ENCODE data around the gene INPP5E.
"Not testable (repeated sequence)": the region's sequence is repeated elsewhere in the genome, so short reads cannot be mapped to it uniquely, and the experiment has no call there.

The INPP5E gene

GRCh38 chr9:136433043-136433715, 6.5 kb downstream of the INPP5E start:
- H3K27ac ChIP-seq (ENCODE audit: low read depth, low read length), result no peak overlapping the region
- peaks cover 20% of the 10 kb centered on the region for H3K36me3 ChIP-seq (ENCODE audit: insufficient read depth, low read length)
- no peaks in the 10 kb centered on the region for H3K27me3 ChIP-seq (ENCODE audit: insufficient read depth, low read length)
- WGBS, result 89% methylated on average over 36 of the region's 36 CpGs
- no peaks in the 10 kb centered on the region for H3K9me3 ChIP-seq (ENCODE audit: insufficient read depth, low read depth, low read length)
- no peak overlapping the region for H3K4me3 ChIP-seq (ENCODE audit: low read length)
- no peak overlapping the region for H3K9ac ChIP-seq (ENCODE audit: low read depth, low read length)
- peaks cover 4% of the 10 kb centered on the region; the same call in 1 of the 2 replicates for H3K4me1 ChIP-seq (ENCODE audit: insufficient read depth, low read length)

GRCh38 chr9:136432591-136432990, 7.1 kb downstream of the INPP5E start:
- Histone ChIP-seq H3K4me1 (ENCODE audit: insufficient read depth, low read length) (peaks cover 2% of the 10 kb centered on the region; the same call in 1 of the 2 replicates), H3K9ac (ENCODE audit: low read depth, low read length) (no peak overlapping the region), H3K4me3 (ENCODE audit: low read length) (no peak overlapping the region), H3K36me3 (ENCODE audit: insufficient read depth, low read length) (peaks cover 20% of the 10 kb centered on the region), H3K27ac (ENCODE audit: low read depth, low read length) (no peak overlapping the region), H3K27me3 (ENCODE audit: insufficient read depth, low read length) (no peaks in the 10 kb centered on the region), H3K9me3 (ENCODE audit: insufficient read depth, low read depth, low read length) (no peaks in the 10 kb centered on the region)
- 85% methylated on average over 26 of the region's 26 CpGs for WGBS

DNA sequence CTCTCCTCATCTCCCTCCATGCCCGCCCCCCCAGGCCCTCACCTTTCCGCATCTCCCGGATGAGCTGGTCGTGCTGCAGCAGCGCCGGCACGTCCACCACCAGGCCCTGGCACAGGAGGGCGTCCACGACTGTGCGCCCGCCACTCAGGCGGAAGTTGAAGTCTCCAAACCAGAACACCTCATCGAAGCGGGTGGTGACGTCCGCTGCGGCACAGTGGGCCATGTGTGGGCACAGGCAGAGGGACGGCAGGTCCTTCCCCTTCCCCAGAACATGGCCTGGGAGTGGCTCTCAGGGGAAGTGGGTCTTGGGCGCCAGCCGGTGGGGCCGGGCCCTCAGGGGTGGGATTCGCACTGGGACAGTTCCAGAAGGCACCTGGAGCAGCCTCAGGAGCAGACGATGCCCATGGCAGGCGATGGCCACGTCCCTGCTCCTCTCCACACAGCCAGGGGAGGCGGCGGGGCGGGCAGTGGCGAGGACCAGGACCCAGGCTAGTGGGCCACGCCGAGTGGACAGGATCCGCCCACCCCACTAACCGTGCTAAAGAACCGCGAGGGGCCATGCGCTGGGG, 7.8 kb downstream of the INPP5E start:
- no peaks in the 10 kb centered on the region for H3K27me3 ChIP-seq (ENCODE audit: insufficient read depth, low read length)
- H3K36me3 ChIP-seq (ENCODE audit: insufficient read depth, low read length), result peaks cover 20% of the 10 kb centered on the region
- no peaks in the 10 kb centered on the region for H3K4me1 ChIP-seq (ENCODE audit: insufficient read depth, low read length)
- H3K9ac ChIP-seq (ENCODE audit: low read depth, low read length), result no peak overlapping the region
- H3K4me3 ChIP-seq (ENCODE audit: low read length), result no peak overlapping the region
- H3K9me3 ChIP-seq (ENCODE audit: insufficient read depth, low read depth, low read length), result no peaks in the 10 kb centered on the region
- 97% methylated on average over 36 of the region's 36 CpGs for WGBS
- no peak overlapping the region for H3K27ac ChIP-seq (ENCODE audit: low read depth, low read length)

DNA sequence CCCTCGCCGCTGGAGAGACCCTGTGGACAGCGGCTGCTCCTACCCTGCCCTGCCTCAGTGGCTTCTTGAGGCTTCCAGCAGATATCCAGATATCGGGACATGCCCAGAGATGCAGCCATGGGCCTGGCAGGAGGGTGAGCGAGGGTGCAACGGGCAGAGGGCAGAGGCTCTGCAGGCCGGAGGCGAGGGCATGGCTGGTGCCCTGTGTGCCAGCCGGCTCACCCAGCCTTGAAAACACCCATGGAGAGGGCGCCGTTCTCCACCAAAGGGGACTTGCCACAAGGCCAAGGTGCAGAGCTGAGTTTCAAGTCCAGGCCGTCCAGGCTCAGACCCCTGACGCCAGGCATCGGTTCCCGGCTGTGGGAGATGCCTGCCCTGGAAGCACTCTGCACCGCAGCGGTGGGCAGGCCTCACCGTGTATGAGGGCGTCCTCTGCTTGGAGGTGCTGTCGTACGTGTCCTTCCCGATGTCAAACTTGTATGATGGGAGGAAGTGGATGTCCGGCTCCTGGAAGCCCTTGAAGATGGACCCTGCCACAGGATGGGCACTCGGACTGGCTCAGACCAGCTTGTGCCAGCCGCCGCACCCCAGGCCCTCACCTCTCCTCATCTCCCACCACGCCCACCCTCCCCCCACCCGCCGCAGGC, 8.9 kb downstream of the INPP5E start:
- Histone ChIP-seq H3K4me3 (ENCODE audit: low read length) (no peak overlapping the region), H3K27ac (ENCODE audit: low read depth, low read length) (no peak overlapping the region), H3K36me3 (ENCODE audit: insufficient read depth, low read length) (peaks cover 20% of the 10 kb centered on the region), H3K9me3 (ENCODE audit: insufficient read depth, low read depth, low read length) (no peaks in the 10 kb centered on the region), H3K9ac (ENCODE audit: low read depth, low read length) (no peak overlapping the region), H3K27me3 (ENCODE audit: insufficient read depth, low read length) (no peaks in the 10 kb centered on the region), H3K4me1 (ENCODE audit: insufficient read depth, low read length) (no peaks in the 10 kb centered on the region)
- 96% methylated on average over 24 of the region's 29 CpGs for WGBS

GRCh38 chr9:136429683-136430491, 9.8 kb downstream of the INPP5E start:
- no peak overlapping the region for H3K27ac ChIP-seq (ENCODE audit: low read depth, low read length)
- no peaks in the 10 kb centered on the region for H3K27me3 ChIP-seq (ENCODE audit: insufficient read depth, low read length)
- WGBS, result 96% methylated on average over 32 of the region's 32 CpGs
- no peak overlapping the region for H3K4me3 ChIP-seq (ENCODE audit: low read length)
- H3K9ac ChIP-seq (ENCODE audit: low read depth, low read length), result no peak overlapping the region
- no peaks in the 10 kb centered on the region for H3K4me1 ChIP-seq (ENCODE audit: insufficient read depth, low read length)
- peaks cover 22% of the 10 kb centered on the region for H3K36me3 ChIP-seq (ENCODE audit: insufficient read depth, low read length)
- H3K9me3 ChIP-seq (ENCODE audit: insufficient read depth, low read depth, low read length), result no peaks in the 10 kb centered on the region

DNA sequence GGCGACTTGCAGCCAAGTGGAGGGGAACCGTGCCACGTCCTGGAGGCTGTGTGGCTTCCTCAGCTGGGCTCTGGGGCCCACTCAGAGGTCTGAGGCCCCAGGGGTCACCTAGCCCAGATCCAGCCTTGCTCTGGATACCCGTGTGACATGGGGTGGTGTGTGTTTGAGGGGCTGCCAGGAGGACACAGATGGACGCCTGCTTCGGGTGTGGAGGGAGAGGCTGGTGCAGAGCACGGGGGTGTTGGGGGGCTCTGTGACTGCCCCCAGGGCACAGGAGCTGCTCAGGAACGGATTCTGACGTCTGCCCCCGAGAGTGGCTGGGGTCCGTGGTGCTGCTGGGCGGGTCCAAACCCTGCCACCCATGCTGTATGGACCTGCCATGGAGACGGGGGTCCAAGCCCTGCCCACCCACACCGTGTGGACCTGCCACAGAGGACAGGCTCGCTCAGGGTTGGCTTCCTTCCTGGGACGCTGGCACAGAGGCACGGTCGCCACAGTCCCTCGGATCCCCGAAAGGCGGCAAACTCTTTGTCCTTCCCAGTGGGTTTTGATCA, 10.5 kb downstream of the INPP5E start:
- Histone ChIP-seq H3K4me1 (ENCODE audit: insufficient read depth, low read length) (no peaks in the 10 kb centered on the region), H3K36me3 (ENCODE audit: insufficient read depth, low read length) (peaks cover 29% of the 10 kb centered on the region), H3K27ac (ENCODE audit: low read depth, low read length) (no peak overlapping the region), H3K4me3 (ENCODE audit: low read length) (no peak overlapping the region), H3K9ac (ENCODE audit: low read depth, low read length) (no peak overlapping the region), H3K27me3 (ENCODE audit: insufficient read depth, low read length) (no peaks in the 10 kb centered on the region), H3K9me3 (ENCODE audit: insufficient read depth, low read depth, low read length) (no peaks in the 10 kb centered on the region)
- 91% methylated on average over 21 of the region's 21 CpGs for WGBS

DNA sequence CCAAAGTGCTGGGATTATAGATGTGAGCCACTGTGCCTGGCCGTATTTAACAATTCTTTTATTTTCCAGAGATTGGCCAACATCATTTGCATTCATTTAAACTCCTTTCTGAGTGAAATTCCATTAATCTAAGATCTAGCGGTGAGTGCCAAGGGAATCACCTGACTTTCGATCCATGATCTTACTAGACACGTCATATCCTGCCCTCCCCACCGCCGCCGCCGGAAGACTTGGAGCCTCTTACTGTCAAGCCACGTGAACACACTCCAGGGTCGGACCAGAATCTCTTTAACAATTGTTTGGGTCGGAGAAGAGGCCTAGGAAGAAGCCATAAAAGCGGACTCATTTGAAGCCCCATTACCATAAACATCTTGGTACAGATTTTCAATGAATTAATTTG, 12.9 kb downstream of the INPP5E start:
- no peaks in the 10 kb centered on the region for H3K27me3 ChIP-seq (ENCODE audit: insufficient read depth, low read length)
- no peak overlapping the region for H3K27ac ChIP-seq (ENCODE audit: low read depth, low read length)
- no peak overlapping the region for H3K4me3 ChIP-seq (ENCODE audit: low read length)
- 96% methylated on average over 12 of the region's 12 CpGs for WGBS
- peaks cover 51% of the 10 kb centered on the region for H3K36me3 ChIP-seq (ENCODE audit: insufficient read depth, low read length)
- H3K4me1 ChIP-seq (ENCODE audit: insufficient read depth, low read length), result no peaks in the 10 kb centered on the region
- no peaks in the 10 kb centered on the region for H3K9me3 ChIP-seq (ENCODE audit: insufficient read depth, low read depth, low read length)
- no peak overlapping the region for H3K9ac ChIP-seq (ENCODE audit: low read depth, low read length)

GRCh38 chr9:136425367-136425766, 14.3 kb downstream of the INPP5E start:
- not testable (repeated sequence) for H3K4me3 ChIP-seq (ENCODE audit: low read length); H3K4me1 ChIP-seq (ENCODE audit: insufficient read depth, low read length); H3K9me3 ChIP-seq (ENCODE audit: insufficient read depth, low read depth, low read length); H3K27me3 ChIP-seq (ENCODE audit: insufficient read depth, low read length); H3K27ac ChIP-seq (ENCODE audit: low read depth, low read length); H3K9ac ChIP-seq (ENCODE audit: low read depth, low read length)
- peaks cover 58% of the 10 kb centered on the region for H3K36me3 ChIP-seq (ENCODE audit: insufficient read depth, low read length)
- 92% methylated on average over 7 of the region's 7 CpGs for WGBS

DNA sequence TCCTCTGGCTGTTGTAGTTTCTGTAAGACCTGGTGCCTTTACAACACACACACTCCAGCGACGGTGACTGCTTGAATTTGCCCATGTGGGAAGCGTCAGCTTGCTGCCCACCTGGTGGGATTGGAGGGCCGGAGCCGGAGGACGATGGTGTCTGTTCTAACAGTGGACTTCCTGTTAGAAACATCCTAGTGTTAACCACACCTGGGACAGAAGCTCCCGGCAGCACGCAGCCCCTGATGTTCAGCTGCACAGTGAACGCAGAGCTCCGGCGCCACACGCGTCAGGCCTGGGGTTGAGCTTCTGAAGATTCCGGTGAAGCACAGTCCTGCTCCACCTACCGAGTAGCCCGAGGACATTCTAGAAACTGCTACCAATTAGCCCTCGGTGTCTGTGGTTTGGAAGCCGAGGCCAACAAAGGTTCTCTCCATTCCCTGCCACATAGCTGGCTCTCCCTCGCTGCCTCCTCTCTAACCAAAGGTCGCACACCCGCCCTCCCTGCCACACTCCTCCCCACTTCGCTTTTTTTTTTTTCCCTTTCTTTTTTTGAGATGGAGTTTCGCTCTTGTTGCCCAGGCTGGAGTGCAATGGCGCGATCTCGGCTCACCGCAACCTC, 14.8 kb downstream of the INPP5E start:
- 91% methylated on average over 27 of the region's 27 CpGs for WGBS
- Histone ChIP-seq H3K4me3 (ENCODE audit: low read length) (no peak overlapping the region), H3K9ac (ENCODE audit: low read depth, low read length) (no peak overlapping the region), H3K4me1 (ENCODE audit: insufficient read depth, low read length) (no peaks in the 10 kb centered on the region), H3K27ac (ENCODE audit: low read depth, low read length) (no peak overlapping the region), H3K27me3 (ENCODE audit: insufficient read depth, low read length) (no peaks in the 10 kb centered on the region), H3K36me3 (ENCODE audit: insufficient read depth, low read length) (peaks cover 58% of the 10 kb centered on the region), H3K9me3 (ENCODE audit: insufficient read depth, low read depth, low read length) (no peaks in the 10 kb centered on the region)

DNA sequence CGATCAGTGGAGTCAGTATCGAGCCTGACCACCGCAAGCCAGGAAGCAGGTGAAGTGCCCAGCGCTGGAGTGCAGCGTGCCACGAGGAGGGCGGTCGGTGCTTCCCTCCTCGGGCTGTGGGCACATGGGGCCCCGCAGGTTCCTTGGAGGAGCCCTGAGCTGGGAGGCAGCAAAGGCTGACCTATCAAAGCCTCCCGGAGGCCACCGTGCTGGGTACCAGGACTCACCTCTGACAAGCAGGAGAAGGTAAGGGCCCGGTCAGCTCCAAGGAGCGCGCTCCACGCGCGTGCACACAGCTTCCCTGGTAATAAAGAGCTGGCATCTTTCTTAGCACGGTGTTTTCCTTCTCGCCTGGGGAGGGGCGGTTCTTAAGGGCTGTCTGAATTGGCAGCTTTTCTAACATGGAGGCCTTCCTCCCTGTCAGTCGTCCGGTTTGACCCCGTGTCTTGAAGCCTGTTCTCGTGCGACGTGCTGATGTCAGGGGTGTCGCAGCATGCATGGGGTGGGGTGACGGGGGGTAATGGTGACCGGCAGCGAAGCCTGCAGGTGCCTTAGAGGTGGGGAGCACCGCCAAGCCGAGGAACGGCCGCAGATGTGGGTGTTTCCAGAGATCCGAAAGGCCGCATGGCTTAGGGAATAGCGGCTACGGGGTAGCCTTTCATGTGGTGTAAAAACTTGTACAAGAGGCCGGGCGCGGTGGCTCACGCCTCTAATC, 16.1 kb downstream of the INPP5E start:
- Histone ChIP-seq H3K4me3 (ENCODE audit: low read length) (no peak overlapping the region), H3K9ac (ENCODE audit: low read depth, low read length) (no peak overlapping the region), H3K9me3 (ENCODE audit: insufficient read depth, low read depth, low read length) (no peaks in the 10 kb centered on the region), H3K27me3 (ENCODE audit: insufficient read depth, low read length) (no peaks in the 10 kb centered on the region), H3K27ac (ENCODE audit: low read depth, low read length) (no peak overlapping the region), H3K4me1 (ENCODE audit: insufficient read depth, low read length) (no peaks in the 10 kb centered on the region), H3K36me3 (ENCODE audit: insufficient read depth, low read length) (peaks cover 61% of the 10 kb centered on the region)
- 90% methylated on average over 43 of the region's 43 CpGs for WGBS

Data from HUES64 (cell line).